Measurements from ENCODE around the gene GPR173. TPM values are rescaled to one million over a fixed set of nuclear protein-coding genes. Genes with fewer than 3 reads are reported as not detected.

The GPR173 gene
- total RNA-seq, 1 donor from 2014 or later, result 0.67 TPM

- DNase-seq (no peak), ATAC-seq (ENCODE audit: poor library complexity) (no peak)
- intact Hi-C loops (cut with DNase I), result no loop called here
Measured at GRCh38 chrX:53084863-53085262, 36.3 kb downstream of the GPR173 start.

GRCh38 chrX:53085661-53086229 lies 37.2 kb downstream of the GPR173 start:
- ATAC-seq (ENCODE audit: poor library complexity) (no peak), DNase-seq (no peak)
- intact Hi-C loops (cut with DNase I), result no loop called here

- peak; percentile 79 for DNase-seq
- peak; percentile 8 for ATAC-seq (ENCODE audit: poor library complexity)
- intact Hi-C loops (cut with DNase I), result no loop called here
Measured at GRCh38 chrX:53086464-53086863, 37.9 kb downstream of the GPR173 start.

GRCh38 chrX:53087388-53087831 lies 38.8 kb downstream of the GPR173 start:
- DNase-seq, result no peak
- intact Hi-C loops (cut with DNase I), result no loop called here
- no peak for ATAC-seq (ENCODE audit: poor library complexity)

GRCh38 chrX:53088136-53088974 lies 39.8 kb downstream of the GPR173 start:
- peak; percentile 90 for ATAC-seq (ENCODE audit: poor library complexity)
- intact Hi-C loops (cut with DNase I), result no loop called here
- peak; percentile 87 for DNase-seq

- intact Hi-C loops (cut with DNase I), result no loop called here
- DNase-seq (no peak), ATAC-seq (ENCODE audit: poor library complexity) (peak; percentile 41)
Measured at GRCh38 chrX:53089224-53089842, 40.7 kb downstream of the GPR173 start.

- intact Hi-C loops (cut with DNase I), result no loop called here
- no peak for ATAC-seq (ENCODE audit: poor library complexity)
- DNase-seq, result no peak
Measured at GRCh38 chrX:53089925-53090324, 41.3 kb downstream of the GPR173 start.

- no peak for ATAC-seq (ENCODE audit: poor library complexity)
- intact Hi-C loops (cut with DNase I), result no loop called here
- no peak for DNase-seq
Measured at GRCh38 chrX:53091354-53091753, 42.8 kb downstream of the GPR173 start.

- DNase-seq, result peak; percentile 90
- peak; percentile 78 for ATAC-seq (ENCODE audit: poor library complexity)
- intact Hi-C loops (cut with DNase I), result no loop called here
Measured at GRCh38 chrX:53093177-53093655, 44.6 kb downstream of the GPR173 start.

- DNase-seq, result peak; percentile 88
- intact Hi-C loops (cut with DNase I), result no loop called here
- ATAC-seq (ENCODE audit: poor library complexity), result peak; percentile 91
Measured at GRCh38 chrX:53093748-53094581, 45.4 kb downstream of the GPR173 start, which contains the start of gene KANTR. Gene KANTR, plus strand, starts transcription at chrX:53094142. Its CDS starts 30,131 bp downstream, at chrX:53124273.

- intact Hi-C loops (cut with DNase I), result no loop called here
- DNase-seq (no peak), ATAC-seq (ENCODE audit: poor library complexity) (no peak)
Measured at GRCh38 chrX:53094582-53094905, 46.0 kb downstream of the GPR173 start.

- intact Hi-C loops (cut with DNase I), result no loop called here
- ATAC-seq (ENCODE audit: poor library complexity) (no peak), DNase-seq (no peak)
Measured at GRCh38 chrX:53095796-53096195, 47.2 kb downstream of the GPR173 start.

- ATAC-seq (ENCODE audit: poor library complexity), result no peak
- DNase-seq, result no peak
- intact Hi-C loops (cut with DNase I), result no loop called here
Measured at GRCh38 chrX:53114864-53115549, 66.4 kb downstream of the GPR173 start.

GRCh38 chrX:53115550-53115874 lies 66.9 kb downstream of the GPR173 start:
- ATAC-seq (ENCODE audit: poor library complexity) (no peak), DNase-seq (no peak)
- intact Hi-C loops (cut with DNase I), result no loop called here

GRCh38 chrX:53116101-53116500 lies 67.5 kb downstream of the GPR173 start:
- intact Hi-C loops (cut with DNase I), result no loop called here
- ATAC-seq (ENCODE audit: poor library complexity) (peak; percentile 67), DNase-seq (no peak)

GRCh38 chrX:53122013-53122412 lies 73.4 kb downstream of the GPR173 start:
- ATAC-seq (ENCODE audit: poor library complexity), result peak; percentile 45
- intact Hi-C loops (cut with DNase I), result no loop called here
- peak; percentile 63 for DNase-seq

- no peak for ATAC-seq (ENCODE audit: poor library complexity)
- intact Hi-C loops (cut with DNase I), result no loop called here
- DNase-seq, result no peak
Measured at GRCh38 chrX:53125506-53125905, 76.9 kb downstream of the GPR173 start.

- DNase-seq (no peak), ATAC-seq (ENCODE audit: poor library complexity) (no peak)
- intact Hi-C loops (cut with DNase I), result no loop called here
Measured at GRCh38 chrX:53126377-53126776, 77.8 kb downstream of the GPR173 start.

Data from Right ventricle myocardium superior (tissue), 1 donor.